VCaP (cell line): ENCODE measurements around the gene STARD3.

ENCODE experiments used
- H3K27ac ChIP-seq: fragments of 450-650 bp; 2 replicates; pipeline ENCODE4 v1.5.1; 2017
- TF ChIP-seq, protein P1 (sequence below): fragments of 450-650 bp; conservative IDR thresholded peaks from 2 replicates; pipeline ENCODE4 v1.5.1; 2017; ENCODE audit warnings: mild to moderate bottlenecking, moderate library complexity

The STARD3 gene

GRCh38 chr17:39597372-39598046 is 39.4 kb upstream of the STARD3 start:
- H3K27ac ChIP-seq = no peak overlapping the region
- TF ChIP-seq, protein P1, sequence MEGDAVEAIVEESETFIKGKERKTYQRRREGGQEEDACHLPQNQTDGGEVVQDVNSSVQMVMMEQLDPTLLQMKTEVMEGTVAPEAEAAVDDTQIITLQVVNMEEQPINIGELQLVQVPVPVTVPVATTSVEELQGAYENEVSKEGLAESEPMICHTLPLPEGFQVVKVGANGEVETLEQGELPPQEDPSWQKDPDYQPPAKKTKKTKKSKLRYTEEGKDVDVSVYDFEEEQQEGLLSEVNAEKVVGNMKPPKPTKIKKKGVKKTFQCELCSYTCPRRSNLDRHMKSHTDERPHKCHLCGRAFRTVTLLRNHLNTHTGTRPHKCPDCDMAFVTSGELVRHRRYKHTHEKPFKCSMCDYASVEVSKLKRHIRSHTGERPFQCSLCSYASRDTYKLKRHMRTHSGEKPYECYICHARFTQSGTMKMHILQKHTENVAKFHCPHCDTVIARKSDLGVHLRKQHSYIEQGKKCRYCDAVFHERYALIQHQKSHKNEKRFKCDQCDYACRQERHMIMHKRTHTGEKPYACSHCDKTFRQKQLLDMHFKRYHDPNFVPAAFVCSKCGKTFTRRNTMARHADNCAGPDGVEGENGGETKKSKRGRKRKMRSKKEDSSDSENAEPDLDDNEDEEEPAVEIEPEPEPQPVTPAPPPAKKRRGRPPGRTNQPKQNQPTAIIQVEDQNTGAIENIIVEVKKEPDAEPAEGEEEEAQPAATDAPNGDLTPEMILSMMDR = no peak

DNA sequence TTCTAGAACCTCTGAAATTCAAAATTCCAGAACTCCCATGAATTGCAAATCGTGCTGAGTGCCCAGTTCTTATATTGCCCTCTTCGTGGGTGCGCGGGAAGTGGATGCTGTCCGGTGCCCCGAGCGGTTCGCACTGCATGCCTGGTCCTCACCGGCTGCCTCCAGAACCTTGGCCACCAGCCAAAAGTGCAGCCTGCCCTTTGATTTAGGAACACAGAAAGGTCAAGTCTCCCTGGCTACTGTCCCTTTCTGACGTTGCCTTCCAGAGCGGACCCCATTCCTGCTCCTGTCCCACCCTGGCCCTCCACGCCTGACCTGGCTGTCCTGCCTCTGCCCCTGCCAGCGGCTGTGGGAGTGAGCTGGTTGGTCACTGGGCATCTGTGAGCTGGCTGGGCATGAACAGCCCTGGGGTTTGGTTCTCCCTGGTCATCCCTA is 38.9 kb upstream of the STARD3 start:
- H3K27ac ChIP-seq = no peak overlapping the region
- TF ChIP-seq, protein P1 = no peak

- no peak overlapping the region for H3K27ac ChIP-seq
- TF ChIP-seq, protein P1 = no peak
Measured at GRCh38 chr17:39598630-39599003, 38.3 kb upstream of the STARD3 start.

GRCh38 chr17:39599004-39599664 is 37.8 kb upstream of the STARD3 start:
- TF ChIP-seq, protein P1 = no peak
- H3K27ac ChIP-seq = no peak overlapping the region

DNA sequence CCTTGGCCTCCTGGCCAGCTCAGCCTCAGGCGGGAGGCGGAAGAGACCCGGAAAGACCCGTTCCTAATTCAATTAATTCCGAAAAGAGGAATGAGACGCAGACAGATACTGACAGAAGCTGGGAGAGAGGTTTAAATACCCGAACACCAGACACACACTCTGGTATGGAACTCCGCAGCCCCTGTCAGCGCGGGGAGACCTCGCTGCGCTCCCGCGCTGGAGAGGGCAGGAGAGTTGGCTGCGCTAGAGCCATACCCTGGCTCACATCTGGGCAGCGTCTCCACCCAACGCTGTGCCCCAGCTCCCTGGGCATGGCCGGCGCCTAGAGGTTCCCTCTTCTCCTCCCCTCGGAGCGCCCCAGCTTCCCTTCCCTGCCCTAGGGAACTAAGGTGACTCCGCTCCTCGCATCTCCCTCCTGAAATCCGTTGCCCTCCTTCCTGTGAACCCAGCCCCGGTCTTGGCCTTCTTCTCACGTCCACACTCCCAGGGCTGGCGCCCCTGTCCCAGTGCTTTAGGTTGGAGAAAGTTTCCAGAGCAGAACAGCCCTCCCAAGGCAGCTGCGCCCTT is 37.2 kb upstream of the STARD3 start:
- no peak overlapping the region for H3K27ac ChIP-seq
- TF ChIP-seq, protein P1 = no peak

DNA sequence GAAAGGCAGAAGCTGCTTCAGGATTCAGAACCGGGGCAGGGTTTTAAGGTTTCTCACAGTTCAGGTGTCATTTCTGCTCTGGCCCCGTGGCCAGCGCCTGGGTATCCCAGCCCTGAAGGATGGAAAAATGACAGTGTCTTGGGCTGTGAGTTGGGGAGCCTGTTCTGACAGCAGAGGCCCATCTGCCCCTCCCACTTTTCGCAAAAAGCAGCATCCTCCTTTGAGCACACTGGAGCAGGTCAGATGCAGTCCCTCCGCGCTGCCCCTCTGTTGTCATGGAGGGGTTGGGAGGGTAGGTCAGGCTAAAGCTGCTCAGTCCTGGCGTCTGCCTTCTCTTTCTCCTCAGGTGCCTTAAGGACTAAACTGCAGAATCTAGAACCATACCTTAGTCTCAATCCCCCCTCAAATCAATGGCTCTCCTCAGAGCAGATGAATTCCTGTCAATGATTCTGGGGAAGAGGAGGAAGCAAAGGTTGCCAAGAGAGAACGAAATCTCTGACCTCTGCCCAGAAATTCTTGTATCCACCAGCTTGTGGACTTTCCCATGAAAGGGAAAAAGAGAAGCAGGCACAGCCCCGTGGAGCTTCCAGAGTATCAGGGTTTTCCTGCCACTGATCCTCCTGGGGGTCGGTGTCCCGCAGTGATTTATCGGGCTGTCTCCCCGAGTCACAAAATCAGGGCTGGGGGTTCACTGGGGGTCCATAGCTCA is 36.5 kb upstream of the STARD3 start:
- H3K27ac ChIP-seq = no peak overlapping the region
- TF ChIP-seq, protein P1 = no peak

GRCh38 chr17:39600997-39601597 is 35.8 kb upstream of the STARD3 start:
- no peak overlapping the region for H3K27ac ChIP-seq
- TF ChIP-seq, protein P1 = no peak
